ENCODE measurements around the gene YDJC. TPM values are rescaled to one million over a fixed set of nuclear protein-coding genes. Genes with fewer than 3 reads are reported as not detected.
"Not testable (repeated sequence)": the region's sequence is repeated elsewhere in the genome, so short reads cannot be mapped to it uniquely, and the experiment has no call there.

Gene YDJC
- total RNA-seq, 3 donors from 2014 or later, result 74.5 to 91.5 (median 91.4) TPM

- no peaks in the 10 kb centered on the region for H3K9me3 Mint-ChIP-seq
- no peaks in the 10 kb centered on the region for H3K27me3 Mint-ChIP-seq (ENCODE audit: low read depth)
- ATAC-seq (no peak), DNase-seq (no peak)
- no peak overlapping the region for H3K4me3 Mint-ChIP-seq
- H3K4me1 Mint-ChIP-seq (ENCODE audit: low read depth), result peaks cover 15% of the 10 kb centered on the region
- peaks cover 21% of the 10 kb centered on the region for H3K36me3 Mint-ChIP-seq (ENCODE audit: insufficient read depth)
These were observed 16.1 kb downstream of the YDJC start for GRCh38 chr22:21613553-21614233.

- H3K4me1 Mint-ChIP-seq (ENCODE audit: low read depth), result peaks cover 16% of the 10 kb centered on the region
- peaks cover 21% of the 10 kb centered on the region for H3K36me3 Mint-ChIP-seq (ENCODE audit: insufficient read depth)
- H3K9me3 Mint-ChIP-seq, result no peaks in the 10 kb centered on the region
- no peak overlapping the region for H3K4me3 Mint-ChIP-seq
- ATAC-seq, result no peak
- no peak for DNase-seq
- no peaks in the 10 kb centered on the region for H3K27me3 Mint-ChIP-seq (ENCODE audit: low read depth)
These were observed 17.0 kb downstream of the YDJC start for GRCh38 chr22:21612858-21613257.

GRCh38 chr22:21611210-21611977 is 18.4 kb downstream of the YDJC start:
- Mint-ChIP-seq H3K4me1 (ENCODE audit: low read depth) (peaks cover 25% of the 10 kb centered on the region), H3K9me3 (no peaks in the 10 kb centered on the region), H3K36me3 (ENCODE audit: insufficient read depth) (peaks cover 21% of the 10 kb centered on the region), H3K4me3 (no peak overlapping the region), H3K27me3 (ENCODE audit: low read depth) (no peaks in the 10 kb centered on the region)
- no peak for ATAC-seq
- no peak for DNase-seq

GRCh38 chr22:21609556-21610157 is 20.2 kb downstream of the YDJC start:
- Mint-ChIP-seq H3K36me3 (ENCODE audit: insufficient read depth) (peaks cover 19% of the 10 kb centered on the region), H3K4me1 (ENCODE audit: low read depth) (peaks cover 26% of the 10 kb centered on the region)
- not testable (repeated sequence) for ATAC-seq; H3K4me3 Mint-ChIP-seq; DNase-seq; H3K9me3 Mint-ChIP-seq; H3K27me3 Mint-ChIP-seq (ENCODE audit: low read depth)

- Mint-ChIP-seq H3K27me3 (ENCODE audit: low read depth) (no peaks in the 10 kb centered on the region), H3K36me3 (ENCODE audit: insufficient read depth) (peaks cover 22% of the 10 kb centered on the region), H3K9me3 (no peaks in the 10 kb centered on the region), H3K4me3 (no peak overlapping the region), H3K4me1 (ENCODE audit: low read depth) (peaks cover 29% of the 10 kb centered on the region)
- ATAC-seq (peak in 1 of 2 donors; percentile 54), DNase-seq (no peak)
These were observed 23.0 kb downstream of the YDJC start for GRCh38 chr22:21606775-21607174.

GRCh38 chr22:21605887-21606564 is 23.8 kb downstream of the YDJC start:
- no peak overlapping the region for H3K4me3 Mint-ChIP-seq
- DNase-seq (no peak), ATAC-seq (no peak)
- no peaks in the 10 kb centered on the region for H3K27me3 Mint-ChIP-seq (ENCODE audit: low read depth)
- peaks cover 16% of the 10 kb centered on the region for H3K36me3 Mint-ChIP-seq (ENCODE audit: insufficient read depth)
- peaks cover 26% of the 10 kb centered on the region for H3K4me1 Mint-ChIP-seq (ENCODE audit: low read depth)
- no peaks in the 10 kb centered on the region for H3K9me3 Mint-ChIP-seq

- DNase-seq (no peak), ATAC-seq (no peak)
- H3K9me3 Mint-ChIP-seq, result no peaks in the 10 kb centered on the region
- H3K27me3 Mint-ChIP-seq (ENCODE audit: low read depth), result no peaks in the 10 kb centered on the region
- no peak overlapping the region for H3K4me3 Mint-ChIP-seq
- peaks cover 12% of the 10 kb centered on the region for H3K36me3 Mint-ChIP-seq (ENCODE audit: insufficient read depth)
- peaks cover 37% of the 10 kb centered on the region for H3K4me1 Mint-ChIP-seq (ENCODE audit: low read depth)
These were observed 25.8 kb downstream of the YDJC start for GRCh38 chr22:21603973-21604372.

GRCh38 chr22:21602579-21602978 is 27.2 kb downstream of the YDJC start:
- DNase-seq, result no peak
- H3K27me3 Mint-ChIP-seq (ENCODE audit: low read depth), result no peaks in the 10 kb centered on the region
- H3K9me3 Mint-ChIP-seq, result no peaks in the 10 kb centered on the region
- no peak for ATAC-seq
- H3K36me3 Mint-ChIP-seq (ENCODE audit: insufficient read depth), result peaks cover 15% of the 10 kb centered on the region
- peaks cover 38% of the 10 kb centered on the region for H3K4me1 Mint-ChIP-seq (ENCODE audit: low read depth)
- no peak overlapping the region for H3K4me3 Mint-ChIP-seq

- no peaks in the 10 kb centered on the region for H3K9me3 Mint-ChIP-seq
- peaks cover 34% of the 10 kb centered on the region for H3K4me1 Mint-ChIP-seq (ENCODE audit: low read depth)
- no peaks in the 10 kb centered on the region for H3K27me3 Mint-ChIP-seq (ENCODE audit: low read depth)
- no peak overlapping the region for H3K4me3 Mint-ChIP-seq
- DNase-seq (no peak), ATAC-seq (no peak)
- peaks cover 31% of the 10 kb centered on the region for H3K36me3 Mint-ChIP-seq (ENCODE audit: insufficient read depth)
These were observed 30.5 kb downstream of the YDJC start for GRCh38 chr22:21599053-21599893.

- ATAC-seq (no peak), DNase-seq (no peak)
- Mint-ChIP-seq H3K9me3 (no peaks in the 10 kb centered on the region), H3K27me3 (ENCODE audit: low read depth) (no peaks in the 10 kb centered on the region), H3K36me3 (ENCODE audit: insufficient read depth) (peaks cover 41% of the 10 kb centered on the region), H3K4me3 (no peak overlapping the region), H3K4me1 (ENCODE audit: low read depth) (peaks cover 44% of the 10 kb centered on the region)
These were observed 31.5 kb downstream of the YDJC start for GRCh38 chr22:21598302-21598701.

- not testable (repeated sequence) for ATAC-seq; H3K27me3 Mint-ChIP-seq (ENCODE audit: low read depth); H3K4me3 Mint-ChIP-seq; DNase-seq; H3K9me3 Mint-ChIP-seq
- peaks cover 36% of the 10 kb centered on the region for H3K36me3 Mint-ChIP-seq (ENCODE audit: insufficient read depth)
- peaks cover 51% of the 10 kb centered on the region for H3K4me1 Mint-ChIP-seq (ENCODE audit: low read depth)
These were observed 33.3 kb downstream of the YDJC start for GRCh38 chr22:21596356-21597135.

- Mint-ChIP-seq H3K4me3 (no peak overlapping the region), H3K9me3 (no peaks in the 10 kb centered on the region), H3K27me3 (ENCODE audit: low read depth) (no peaks in the 10 kb centered on the region), H3K4me1 (ENCODE audit: low read depth) (peaks cover 59% of the 10 kb centered on the region), H3K36me3 (ENCODE audit: insufficient read depth) (peaks cover 38% of the 10 kb centered on the region)
- DNase-seq (no peak), ATAC-seq (no peak)
These were observed 34.9 kb downstream of the YDJC start for GRCh38 chr22:21594865-21595452.

Measured in activated T-cell treated with anti-CD3 and anti-CD28 coated beads, Interleukin-2, amount 50 U/mL, for 4 hours (primary cell).